NCI-H2029 (cell line): ENCODE data around the gene CELF1.

Source experiments
- DNase-seq: peaks from one replicate; lab custom pipeline; 2025; lab: John Stamatoyannopoulos, UW

Gene CELF1

DNA sequence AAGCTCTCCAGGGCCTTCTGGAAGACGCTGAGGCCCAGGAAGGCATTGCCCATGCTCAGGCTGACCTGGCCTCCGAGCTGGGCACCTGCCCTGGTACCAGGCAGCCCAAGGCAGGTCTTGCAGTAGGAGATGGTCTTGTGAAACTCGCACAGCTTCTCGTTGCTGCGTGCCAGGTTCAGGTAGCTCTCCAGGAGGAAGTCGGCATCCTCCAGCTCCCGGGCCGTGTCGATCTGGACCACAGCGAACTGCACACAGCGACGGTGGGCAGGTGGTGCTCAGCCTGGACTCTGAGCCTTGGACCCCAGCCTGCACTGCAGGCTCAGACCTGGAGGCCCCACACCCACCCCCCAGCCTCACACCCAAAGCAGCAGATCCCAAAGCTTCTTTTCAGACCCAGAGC is 105.0 kb downstream of the CELF1 start:
- DNase-seq, result no peak

DNA sequence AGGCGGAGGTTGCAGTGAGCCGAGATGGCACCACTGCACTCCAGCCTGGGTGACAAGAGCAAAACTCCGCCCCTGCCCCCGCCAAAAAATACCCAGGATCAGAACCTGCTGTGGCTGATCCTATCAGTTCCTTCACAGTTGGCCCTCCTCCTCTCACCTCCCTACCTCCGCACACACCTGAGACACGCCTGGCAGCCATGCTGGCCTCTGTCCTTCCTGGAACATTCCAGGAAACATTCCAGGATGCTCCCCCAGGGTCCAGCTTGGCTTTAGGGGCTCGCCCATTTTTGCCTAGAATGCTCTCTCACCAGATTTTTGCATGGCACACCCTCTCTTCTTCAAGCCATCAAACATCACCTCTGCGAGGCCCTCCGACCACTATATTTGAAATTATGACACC is 106.1 kb downstream of the CELF1 start:
- DNase-seq, result no peak

GRCh38 chr11:47445840-47446239 is 107.1 kb downstream of the CELF1 start:
- DNase-seq, result no peak

DNA sequence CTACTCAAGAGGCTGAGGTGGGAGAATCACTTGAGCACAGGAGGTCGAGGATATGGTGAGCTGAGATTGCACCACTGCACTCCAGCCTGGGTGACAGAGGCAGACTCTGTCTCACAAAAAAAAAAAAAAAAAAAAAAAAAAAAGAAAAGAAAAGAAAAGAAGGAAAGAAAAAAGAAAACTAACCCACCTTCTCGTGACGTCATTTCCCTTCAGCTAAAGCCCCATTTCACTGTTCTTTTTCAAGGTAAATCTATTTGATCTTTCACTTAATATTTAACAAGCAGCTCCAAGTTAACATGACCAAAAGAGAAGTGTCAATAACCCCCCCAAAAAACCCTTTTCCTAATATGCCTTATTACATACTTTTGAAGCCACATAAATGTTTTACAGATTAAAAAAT is 109.1 kb downstream of the CELF1 start:
- DNase-seq, result no peak

GRCh38 chr11:47443028-47443700 is 109.8 kb downstream of the CELF1 start:
- DNase-seq, result no peak

- DNase-seq, result no peak
Observed at GRCh38 chr11:47442514-47442913, 110.4 kb downstream of the CELF1 start.

- no peak for DNase-seq
Observed at GRCh38 chr11:47441421-47441820, 111.5 kb downstream of the CELF1 start.

DNA sequence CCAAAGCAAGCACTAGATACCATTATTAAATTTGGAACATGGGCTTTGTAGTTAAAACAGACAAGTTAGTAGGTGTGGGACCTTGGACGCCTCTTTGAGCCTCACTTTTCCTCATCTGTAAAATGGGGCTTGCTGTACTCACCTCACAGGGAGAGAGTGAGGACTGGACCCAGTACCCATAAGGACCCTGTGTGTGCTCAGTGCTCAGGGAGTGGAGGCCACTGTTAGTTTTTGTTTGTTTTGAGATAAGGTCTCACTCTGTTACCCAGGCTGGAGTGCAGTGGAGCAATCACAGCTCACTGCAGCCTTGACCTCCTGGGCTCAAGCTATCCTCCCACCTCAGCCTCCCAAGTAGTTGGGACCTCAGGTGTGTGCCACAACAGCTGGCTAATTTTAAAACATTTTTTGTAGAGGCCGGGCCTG is 112.9 kb downstream of the CELF1 start:
- no peak for DNase-seq

GRCh38 chr11:47438721-47439120 is 114.2 kb downstream of the CELF1 start:
- no peak for DNase-seq

DNA sequence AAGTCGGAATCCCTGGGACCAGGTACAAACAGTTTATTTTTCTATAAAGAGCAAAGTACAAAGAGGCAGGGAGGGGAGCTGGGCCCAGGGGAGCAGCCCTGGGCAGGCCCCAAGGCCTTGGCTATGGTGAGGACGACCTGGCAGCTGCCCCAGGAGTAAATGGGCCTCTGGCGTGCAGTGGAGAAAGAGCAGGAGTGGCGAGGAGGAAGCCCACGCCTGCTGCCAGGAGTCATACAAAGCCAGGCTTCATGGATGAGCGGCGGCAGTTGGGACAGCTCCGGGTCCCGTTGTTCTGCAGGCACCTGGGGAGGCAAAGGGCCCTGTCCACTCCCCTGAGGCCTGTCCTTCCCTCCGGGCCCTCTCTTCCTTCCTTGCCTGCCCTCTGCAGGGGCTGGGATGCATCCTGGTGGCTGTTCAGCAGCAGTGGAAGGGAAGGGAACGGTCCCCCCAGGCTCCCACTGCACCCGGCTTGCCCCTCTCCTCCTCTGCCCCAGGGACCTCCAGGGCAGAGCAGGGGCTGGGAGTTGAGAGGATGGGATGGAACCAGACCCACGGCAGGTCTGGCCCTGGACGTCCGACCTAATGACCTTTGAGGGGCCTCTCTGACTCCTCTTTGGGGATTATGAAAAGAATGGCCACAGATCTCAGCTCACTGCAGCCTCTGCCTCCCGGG is 115.0 kb downstream of the CELF1 start:
- DNase-seq, result no peak

GRCh38 chr11:47437218-47437745 is 115.7 kb downstream of the CELF1 start:
- DNase-seq, result no peak

GRCh38 chr11:47436726-47437125 is 116.2 kb downstream of the CELF1 start:
- no peak for DNase-seq

GRCh38 chr11:47435687-47436086 is 117.2 kb downstream of the CELF1 start:
- no peak for DNase-seq

DNA sequence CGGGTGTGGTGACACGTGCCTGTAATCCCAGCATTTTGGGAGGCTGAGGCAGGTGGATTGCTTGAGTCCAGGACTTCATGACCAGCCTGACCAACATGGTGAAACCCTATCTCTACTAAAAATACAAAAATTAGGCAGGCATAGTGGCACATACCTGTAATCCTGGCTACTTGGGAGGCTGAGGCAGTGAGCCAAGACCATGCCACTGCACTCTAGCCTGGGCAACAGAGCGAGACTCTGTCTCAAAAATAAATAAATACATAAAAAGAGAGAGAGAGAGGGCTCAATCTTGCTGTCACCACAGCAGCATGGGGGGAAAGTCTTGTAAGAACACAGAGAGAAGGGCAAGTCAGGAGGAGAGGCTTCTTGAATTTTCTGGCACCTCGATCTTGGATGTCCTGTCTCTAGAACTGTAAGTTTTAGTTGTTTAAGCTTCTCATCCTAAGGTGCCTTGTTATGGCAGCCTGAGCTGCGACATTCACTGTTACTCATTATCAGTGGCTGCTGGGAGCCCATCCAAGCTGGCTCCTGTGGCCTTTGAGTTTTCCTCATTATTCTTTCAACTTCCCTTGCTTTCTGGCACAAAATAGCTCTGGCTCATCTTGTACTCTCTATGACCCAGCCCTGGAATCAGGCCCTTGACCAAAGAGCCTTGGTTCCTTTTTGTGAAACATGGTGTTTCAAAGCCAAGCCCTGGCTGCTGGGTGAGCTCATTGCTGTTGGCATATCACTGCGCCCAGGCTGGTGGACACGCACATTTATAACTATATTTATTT is 118.7 kb downstream of the CELF1 start:
- no peak for DNase-seq

GRCh38 chr11:47433157-47433556 is 119.8 kb downstream of the CELF1 start:
- no peak for DNase-seq

DNA sequence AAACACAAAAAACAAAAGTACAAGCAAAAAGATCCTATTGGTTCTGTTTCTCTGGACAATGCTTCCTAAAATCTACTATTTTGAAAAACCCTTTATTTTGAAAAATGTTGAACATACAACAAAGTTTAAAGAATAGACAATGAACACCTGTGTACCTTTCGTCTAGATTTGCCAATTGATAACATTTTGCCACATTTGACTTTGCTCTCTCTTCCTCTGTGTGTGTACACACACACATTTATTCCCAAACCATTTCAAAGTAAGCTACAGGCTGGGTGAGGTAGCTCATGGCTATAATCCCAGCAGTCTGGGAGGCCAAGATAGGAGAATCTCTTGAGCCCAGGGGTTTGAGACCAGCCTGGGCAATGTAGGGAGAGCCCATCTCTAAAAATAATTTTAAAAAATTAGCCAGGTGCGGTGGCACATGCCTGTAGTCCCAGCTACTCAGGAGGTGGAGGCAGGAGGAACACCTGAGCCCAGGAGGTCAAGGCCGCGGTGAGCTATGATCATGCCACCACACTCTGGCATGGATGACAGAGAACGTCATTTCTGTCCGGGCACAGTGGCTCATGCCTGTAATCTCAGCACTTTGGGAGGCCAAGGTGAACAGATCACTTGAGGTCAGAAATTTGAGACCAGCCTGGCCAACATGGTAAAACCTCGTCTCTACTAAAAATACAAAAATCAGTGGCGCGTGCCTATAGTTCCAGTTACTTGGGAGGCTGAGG is 121.4 kb downstream of the CELF1 start:
- no peak for DNase-seq

- no peak for DNase-seq
Observed at GRCh38 chr11:47430524-47430923, 122.4 kb downstream of the CELF1 start.

DNA sequence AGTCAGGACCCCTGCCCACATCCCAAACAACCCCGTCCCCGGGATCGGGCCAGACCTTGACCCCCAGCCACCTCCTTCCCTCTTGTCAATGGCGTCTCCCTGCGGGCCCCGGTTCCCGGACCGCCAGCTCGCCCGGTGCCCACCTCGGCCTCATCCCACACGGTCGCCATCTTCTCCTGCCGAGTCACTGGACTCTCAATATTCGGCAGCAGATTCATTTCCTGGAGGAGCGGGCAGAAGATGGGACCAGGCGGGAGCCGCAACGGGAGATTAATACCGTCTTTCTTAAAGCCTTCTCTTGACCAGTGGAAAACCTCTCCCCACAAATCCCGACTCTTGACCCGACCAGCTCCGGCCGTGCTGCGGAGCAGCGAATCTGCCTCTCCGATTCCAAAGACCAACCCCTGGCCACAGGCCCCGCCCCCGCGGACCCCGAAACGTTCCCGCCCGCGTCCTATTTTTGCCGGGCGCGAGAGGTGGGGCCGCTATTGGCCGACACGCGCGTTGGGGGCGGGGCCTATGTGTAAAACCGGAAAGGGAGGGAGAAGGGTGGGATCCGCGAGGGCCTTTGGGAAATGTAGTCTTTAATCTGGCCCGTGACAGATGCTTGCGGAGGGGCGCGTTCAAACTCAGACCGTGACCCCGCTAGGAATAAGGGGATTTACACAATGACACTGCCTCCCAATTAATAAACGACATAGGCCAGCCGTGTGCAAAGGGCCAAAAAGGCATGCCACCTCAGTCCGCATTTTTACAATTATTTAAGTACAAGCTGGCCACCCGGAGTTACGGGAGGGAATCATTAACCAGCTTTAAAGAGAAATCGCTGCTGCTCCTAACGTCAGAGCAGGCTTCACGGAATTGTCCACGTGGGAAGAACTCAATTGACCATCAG is 126.6 kb downstream of the CELF1 start, which contains the start of gene PSMC3:
Gene PSMC3 (minus strand): TSS at position 378 of the 895 bp plus-strand sequence. CDS start 160 bp downstream, at position 218.
- DNase-seq, result peak; percentile 96

- DNase-seq, result no peak
Observed at GRCh38 chr11:47425611-47426010, 127.3 kb downstream of the CELF1 start.

GRCh38 chr11:47418454-47419259 is 134.3 kb downstream of the CELF1 start:
- DNase-seq, result no peak
